Measurements from ENCODE around the gene PCDH9.

- TF ChIP-seq CTCF (conservative IDR thresholded peaks at IDR 0.05; ENCODE audit: low read depth, low read length) (no peak), EZH2 (IDR thresholded peaks at IDR 0.05; ENCODE audit: borderline replicate concordance, low read depth, low read length, poor library complexity, severe bottlenecking) (no peak)
Measured at GRCh38 chr13:66562054-66562453, 668.1 kb downstream of the PCDH9 start.

Measured in A673 (cell line).